Fibroblast of the aortic adventitia (primary cell): ENCODE data around the gene LIN28A. TPM values are rescaled to one million over a fixed set of nuclear protein-coding genes. Genes with fewer than 3 reads are reported as not detected.

Source experiments
- DNase-seq: peaks from one replicate; pipeline ENCODE4 v3.0.0-alpha.2; 2010; ENCODE audit warnings: low read depth
- H3K4me3 ChIP-seq: 2 replicates; pipeline ENCODE4 v1.5.1; 2011; ENCODE audit warnings: low read depth, mild to moderate bottlenecking, control low read depth, low read length, moderate library complexity
- CTCF ChIP-seq: IDR thresholded peaks from 2 replicates; pipeline ENCODE4 v1.5.1; 2011; ENCODE audit warnings: mild to moderate bottlenecking, low read length, control low read depth, inconsistent platforms; ENCODE audit not compliant: insufficient read depth
- total RNA-seq: library from RNA; depleted of rRNA; stranded (reverse); fragments of >200 nt; gene quantifications from 2 replicates; pipeline ENCODE4 v1.2.3, GENCODE V29; 2012; ENCODE audit warnings: low replicate concordance

The LIN28A gene
- total RNA-seq, 1 donor, result not detected

GRCh38 chr1:26388791-26389445, 21.7 kb upstream of the LIN28A start:
- DNase-seq, result no peak
- H3K4me3 ChIP-seq, result no peak overlapping the region
- TF ChIP-seq CTCF, result no peak

GRCh38 chr1:26389604-26390247, 20.9 kb upstream of the LIN28A start:
- DNase-seq, result no peak
- no peak overlapping the region for H3K4me3 ChIP-seq
- no peak for TF ChIP-seq CTCF

GRCh38 chr1:26391450-26391849, 19.2 kb upstream of the LIN28A start:
- peak; percentile 75 for DNase-seq
- H3K4me3 ChIP-seq, result no peak overlapping the region
- peak; percentile 91 for TF ChIP-seq CTCF

- H3K4me3 ChIP-seq, result no peak overlapping the region
- no peak for DNase-seq
- no peak for TF ChIP-seq CTCF
Observed at GRCh38 chr1:26395754-26396153, 14.9 kb upstream of the LIN28A start.

- no peak overlapping the region for H3K4me3 ChIP-seq
- DNase-seq, result no peak
- TF ChIP-seq CTCF, result no peak
Observed at GRCh38 chr1:26399034-26399433, 11.6 kb upstream of the LIN28A start.

GRCh38 chr1:26401891-26402290, 8.7 kb upstream of the LIN28A start:
- no peak for DNase-seq
- no peak overlapping the region for H3K4me3 ChIP-seq
- no peak for TF ChIP-seq CTCF
